NCI-H2107 treated with DMSO at 0.1 percent for 48 hours (cell line): Measurements from ENCODE around the gene BCAS4.

Experiments used
- DNase-seq: peaks from one replicate; lab custom pipeline; 2025; ENCODE audit not compliant: unreplicated experiment; lab: John Stamatoyannopoulos, UW

BCAS4 gene

GRCh38 chr20:50821257-50821921 is 26.5 kb downstream of the BCAS4 start:
- DNase-seq = no peak

- no peak for DNase-seq
Observed at GRCh38 chr20:50821994-50822393, 27.1 kb downstream of the BCAS4 start.

GRCh38 chr20:50823319-50823718 is 28.5 kb downstream of the BCAS4 start:
- no peak for DNase-seq

GRCh38 chr20:50824137-50824536 is 29.3 kb downstream of the BCAS4 start:
- DNase-seq = no peak

GRCh38 chr20:50826121-50826520 is 31.3 kb downstream of the BCAS4 start:
- no peak for DNase-seq

GRCh38 chr20:50828363-50829136 is 33.7 kb downstream of the BCAS4 start:
- DNase-seq = no peak

- DNase-seq = no peak
Observed at GRCh38 chr20:50831622-50832021, 36.8 kb downstream of the BCAS4 start.

- DNase-seq = no peak
Observed at GRCh38 chr20:50834599-50835005, 39.7 kb downstream of the BCAS4 start.

GRCh38 chr20:50837532-50838321 is 42.9 kb downstream of the BCAS4 start:
- DNase-seq = no peak

- DNase-seq = no peak
Observed at GRCh38 chr20:50838322-50838625, 43.4 kb downstream of the BCAS4 start.

GRCh38 chr20:50838707-50839385 is 44.0 kb downstream of the BCAS4 start:
- no peak for DNase-seq

GRCh38 chr20:50842821-50843220 is 48.0 kb downstream of the BCAS4 start:
- no peak for DNase-seq

GRCh38 chr20:50843331-50844276 is 48.7 kb downstream of the BCAS4 start:
- DNase-seq = no peak

GRCh38 chr20:50844430-50845100 is 49.7 kb downstream of the BCAS4 start:
- DNase-seq = no peak

GRCh38 chr20:50845566-50846215 is 50.8 kb downstream of the BCAS4 start:
- no peak for DNase-seq

GRCh38 chr20:50848341-50848808 is 53.5 kb downstream of the BCAS4 start:
- DNase-seq = no peak

GRCh38 chr20:50848846-50849673 is 54.2 kb downstream of the BCAS4 start:
- no peak for DNase-seq

- no peak for DNase-seq
Observed at GRCh38 chr20:50850721-50851286, 55.9 kb downstream of the BCAS4 start.
